GM18867 (cell line): ENCODE results near the gene CADPS2.

Experiments used
- ATAC-seq: cut with Tn5 transposase; IDR thresholded peaks from one replicate; pipeline ENCODE4 v1.9.1; 2021; ENCODE audit warnings: mild to moderate bottlenecking, moderate library complexity; ENCODE audit not compliant: unreplicated experiment

CADPS2 gene

GRCh38 chr7:122316467-122317388 lies 569.5 kb downstream of the CADPS2 start:
- no peak for ATAC-seq

- no peak for ATAC-seq
These were observed 570.5 kb downstream of the CADPS2 start for GRCh38 chr7:122315507-122316466.

- ATAC-seq: no peak
These were observed 572.0 kb downstream of the CADPS2 start for GRCh38 chr7:122314284-122314683.

- ATAC-seq: no peak
These were observed 573.5 kb downstream of the CADPS2 start for GRCh38 chr7:122312789-122313188.

- ATAC-seq: no peak
These were observed 574.4 kb downstream of the CADPS2 start for GRCh38 chr7:122311734-122312450.

- ATAC-seq: no peak
These were observed 575.1 kb downstream of the CADPS2 start for GRCh38 chr7:122311050-122311700.

- ATAC-seq: no peak
These were observed 575.9 kb downstream of the CADPS2 start for GRCh38 chr7:122310119-122311021.

- ATAC-seq: no peak
These were observed 576.8 kb downstream of the CADPS2 start for GRCh38 chr7:122309421-122309820.

- ATAC-seq: no peak
These were observed 579.0 kb downstream of the CADPS2 start for GRCh38 chr7:122307228-122307621.

GRCh38 chr7:122306320-122307227 lies 579.7 kb downstream of the CADPS2 start:
- ATAC-seq: no peak

- no peak for ATAC-seq
These were observed 580.6 kb downstream of the CADPS2 start for GRCh38 chr7:122305475-122306319.

GRCh38 chr7:122304996-122305421 lies 581.3 kb downstream of the CADPS2 start:
- ATAC-seq: no peak

- ATAC-seq: no peak
These were observed 581.8 kb downstream of the CADPS2 start, which contains the start of gene FEZF1 for GRCh38 chr7:122304319-122304975. Gene FEZF1, minus strand, starts transcription at chr7:122304750. Its CDS starts 313 bp downstream, at chr7:122304437.

- no peak for ATAC-seq
These were observed 582.5 kb downstream of the CADPS2 start for GRCh38 chr7:122303531-122304318.

- ATAC-seq: no peak
These were observed 583.3 kb downstream of the CADPS2 start for GRCh38 chr7:122302761-122303530.
